Panc1 (cell line): ENCODE results near the gene INSYN2B. TPM values are rescaled to one million over a fixed set of nuclear protein-coding genes. Genes with fewer than 3 reads are reported as not detected.

ENCODE experiments used
- ATAC-seq: fragments of 200-7000 bp; cut with Tn5 transposase; 2 replicates; pipeline ENCODE4 v1.9.1; 2020; ENCODE audit warnings: mild to moderate bottlenecking, moderate library complexity
- BruUV-seq: library from RNA; stranded (reverse); fragments of 400-500 nt; replicated peaks from 2 replicates; lab custom pipeline; 2021; lab: Mats Ljungman, UMichigan
- CTCF ChIA-PET: fragments of 300-600 bp; sonication (Branson Sonifier 250); formaldehyde crosslinking; loops from one replicate; lab custom pipeline; 2022; ENCODE audit warnings: antibody characterized with exemption; lab: Charles Lee
- POLR2A ChIA-PET: fragments of 300-600 bp; sonication (Branson Sonifier 250); formaldehyde crosslinking; loops from one replicate; lab custom pipeline; 2022; ENCODE audit warnings: antibody characterized with exemption; lab: Charles Lee
- DNase-seq: peaks from one replicate; pipeline ENCODE4 v3.0.0-alpha.2; 2010; ENCODE audit warnings: low read depth, low spot score
- H3K27ac ChIP-seq: 2 replicates; pipeline ENCODE4 v1.5.1; 2011; ENCODE audit warnings: mild to moderate bottlenecking, low read length, inconsistent platforms
- H3K27me3 ChIP-seq: fragments of 200-500 bp; sonication (Bioruptor generic); 2 replicates; pipeline ENCODE4 v1.6.0; 2014; ENCODE audit warnings: low read length, inconsistent platforms; ENCODE audit not compliant: control insufficient read depth, insufficient read depth
- H3K36me3 ChIP-seq: fragments of 200-500 bp; sonication (Bioruptor generic); 2 replicates; pipeline ENCODE4 v1.5.1; 2014; ENCODE audit warnings: inconsistent platforms, mild to moderate bottlenecking, low read length, moderate library complexity; ENCODE audit not compliant: control insufficient read depth, insufficient read depth
- H3K4me1 ChIP-seq: 2 replicates; pipeline ENCODE4 v1.5.1; 2011; ENCODE audit warnings: inconsistent platforms, mild to moderate bottlenecking, low read length, moderate library complexity; ENCODE audit not compliant: control insufficient read depth, insufficient read depth
- H3K4me3 ChIP-seq, 2 experiments: 2 replicates each; pipeline ENCODE4 v1.5.1; 2011 to 2012; ENCODE audit warnings: low read depth in 2 of 2, low read length in 2 of 2, mild to moderate bottlenecking in 2 of 2, inconsistent platforms in 1 of 2, moderate library complexity in 1 of 2
- H3K9me3 ChIP-seq: fragments of 200-500 bp; sonication (Bioruptor generic); 2 replicates; pipeline ENCODE4 v1.5.1; 2014; ENCODE audit warnings: low read depth, mild to moderate bottlenecking, inconsistent platforms, low read length, moderate library complexity; ENCODE audit not compliant: control insufficient read depth, insufficient read depth
- CTCF ChIP-seq: fragments of 450-650 bp; IDR thresholded peaks from 2 replicates; pipeline ENCODE4 v1.5.1; 2017; ENCODE audit warnings: mild to moderate bottlenecking
- POLR2AphosphoS5 ChIP-seq: IDR thresholded peaks from 2 replicates; pipeline ENCODE4 v1.6.1; 2012; ENCODE audit warnings: mild to moderate bottlenecking, low read depth, low read length, moderate library complexity
- REST ChIP-seq, 2 experiments: IDR thresholded peaks; 2 replicates each; pipeline ENCODE4 v1.6.1; 2011 to 2012; ENCODE audit warnings: low read depth in 2 of 2, control low read depth in 1 of 2, low read length in 1 of 2, mild to moderate bottlenecking in 1 of 2, moderate library complexity in 1 of 2; ENCODE audit not compliant: insufficient read depth in 1 of 2
- SIN3A ChIP-seq: IDR thresholded peaks from 2 replicates; pipeline ENCODE4 v1.6.1; 2012; ENCODE audit warnings: low read depth, mild to moderate bottlenecking, low read length, moderate library complexity, borderline replicate concordance; ENCODE audit not compliant: insufficient read depth
- TCF7L2 ChIP-seq: IDR thresholded peaks from 2 replicates; pipeline ENCODE4 v1.6.1; 2011; ENCODE audit warnings: mild to moderate bottlenecking, low read depth, low read length, inconsistent platforms
- in situ Hi-C: cut with HindIII; loops from 2 replicates; pipeline ENCODE4 v1.10.0; 2016; ENCODE audit warnings: low sequenced_read_pairs, low pct_unique_long_range_greater_than_20kb
- intact Hi-C: fragments of 100-400 bp; cut with micrococcal nuclease; formaldehyde crosslinking; loops from one replicate; pipeline ENCODE4 v1.10.0; 2022; ENCODE audit not compliant: unreplicated experiment
- total RNA-seq: library from RNA; stranded (reverse); gene quantifications from one replicate; pipeline ENCODE4 v1.2.1, GENCODE V29; 2021; ENCODE audit not compliant: unreplicated experiment

INSYN2B gene
- total RNA-seq, 1 experiment from 2014 or later = 0.28 TPM

GRCh38 chr5:169842699-169843098 is 137.6 kb downstream of the INSYN2B start:
- CTCF ChIA-PET = no interaction called here
- BruUV-seq = no TSS peak
- DNase-seq (no peak), ATAC-seq (no peak)
- Histone ChIP-seq H3K27me3 (no peaks in the 10 kb centered on the region), H3K4me1 (no peaks in the 10 kb centered on the region), H3K9me3 (no peaks in the 10 kb centered on the region), H3K4me3 (no peak overlapping the region), H3K27ac (no peak overlapping the region), H3K36me3 (no peaks in the 10 kb centered on the region)
- TF ChIP-seq TCF7L2 (no peak), POLR2AphosphoS5 (no peak), REST (IDR thresholded peaks at IDR 0.05; ENCODE audit: insufficient read depth in 1 of 2, low read depth in 2 of 2, low read length in 1 of 2) (no peak), SIN3A (no peak), CTCF (no peak)
- POLR2A ChIA-PET = no interaction called here
- in situ Hi-C loops (no loop called here), intact Hi-C loops (no loop called here)

- Histone ChIP-seq H3K27ac (no peak overlapping the region), H3K27me3 (no peaks in the 10 kb centered on the region), H3K4me3 (no peak overlapping the region), H3K36me3 (no peaks in the 10 kb centered on the region), H3K4me1 (no peaks in the 10 kb centered on the region), H3K9me3 (no peaks in the 10 kb centered on the region)
- no peak for DNase-seq
- ATAC-seq = no peak
- BruUV-seq = no TSS peak
- TF ChIP-seq CTCF (no peak), REST (IDR thresholded peaks at IDR 0.05; ENCODE audit: insufficient read depth in 1 of 2, low read depth in 2 of 2, low read length in 1 of 2) (no peak), SIN3A (no peak), TCF7L2 (no peak)
- intact Hi-C loops (no loop called here), in situ Hi-C loops (no loop called here)
- ChIA-PET CTCF (interaction anchor here (0.6 kb wide), 1 partner anchor 178 kb away, joined by 4 read pairs; no protein-coding TSS in a partner anchor), POLR2A (no interaction called here)
Observed at GRCh38 chr5:169840405-169840804, 139.9 kb downstream of the INSYN2B start.
